NCI-H345 (cell line): Measurements from ENCODE around the gene ABCB11.
A peak's percentile ranks its signal among the peaks of the same experiment; 100 is the strongest.
"Not testable (repeated sequence)": the region's sequence is repeated elsewhere in the genome, so short reads cannot be mapped to it uniquely, and the experiment has no call there.

Source experiments
- DNase-seq: peaks from one replicate; lab custom pipeline; 2025; lab: John Stamatoyannopoulos, UW

The ABCB11 gene

GRCh38 chr2:168890006-168890782, 140.9 kb downstream of the ABCB11 start, which contains the start of gene SPC25:
TSS of gene SPC25 (minus strand) at chr2:168890430. CDS start at chr2:168889519, 911 bp downstream.
- peak; percentile 98 for DNase-seq

GRCh38 chr2:168889635-168890005, 141.5 kb downstream of the ABCB11 start:
- DNase-seq, result no peak

GRCh38 chr2:168884975-168885374, 146.1 kb downstream of the ABCB11 start:
- no peak for DNase-seq

- not testable (repeated sequence) for DNase-seq
Observed at GRCh38 chr2:168882163-168882562, 149.0 kb downstream of the ABCB11 start.

GRCh38 chr2:168874368-168875054, 156.6 kb downstream of the ABCB11 start:
- no peak for DNase-seq

GRCh38 chr2:168870824-168871223, 160.3 kb downstream of the ABCB11 start:
- DNase-seq, result not testable (repeated sequence)
